Measurements from ENCODE around the gene LPCAT1. TPM values are rescaled to one million over a fixed set of nuclear protein-coding genes. Genes with fewer than 3 reads are reported as not detected.

Gene LPCAT1
- total RNA-seq, 1 experiment from 2014 or later: 59.8 TPM

DNA sequence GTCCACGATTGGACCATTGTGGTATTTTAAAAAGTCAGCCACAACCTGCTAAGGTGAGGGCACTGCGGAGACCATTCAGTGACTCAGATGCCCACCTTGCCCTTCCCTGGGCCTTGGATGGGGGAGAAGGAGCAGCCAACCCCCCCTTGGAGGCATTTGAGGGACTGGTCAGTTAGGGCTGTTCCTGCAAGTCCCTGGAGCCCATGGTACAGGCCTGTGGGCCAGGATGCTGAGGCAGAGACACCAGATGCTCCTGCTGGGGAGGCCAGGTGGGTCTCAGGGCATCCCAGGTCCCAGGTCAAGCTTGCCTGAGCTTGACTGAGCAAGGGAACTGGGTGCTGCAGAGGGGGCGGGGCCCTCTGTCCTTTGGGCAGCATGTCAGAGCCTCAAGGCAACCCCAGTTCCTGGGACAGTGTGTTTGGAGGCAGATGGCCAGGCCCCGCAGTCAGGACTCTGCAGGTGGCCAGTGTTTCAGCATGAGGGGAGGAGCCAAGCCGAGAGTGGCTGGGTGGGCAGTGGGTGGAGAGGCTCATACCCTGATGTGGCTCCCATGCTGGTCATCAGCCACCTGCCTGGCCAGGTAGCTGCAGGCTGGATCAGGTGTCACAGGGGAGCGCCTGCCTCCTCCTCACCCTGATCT, 106.1 kb downstream of the LPCAT1 start:
- intact Hi-C loops (cut with micrococcal nuclease; ENCODE audit: unreplicated experiment): no loop called here
- Histone ChIP-seq H3K36me3 (ENCODE audit: control insufficient read depth, insufficient read depth, low read length) (no peaks in the 10 kb centered on the region), H3K27me3 (ENCODE audit: control insufficient read depth, insufficient read depth, low read length) (no peaks in the 10 kb centered on the region)

DNA sequence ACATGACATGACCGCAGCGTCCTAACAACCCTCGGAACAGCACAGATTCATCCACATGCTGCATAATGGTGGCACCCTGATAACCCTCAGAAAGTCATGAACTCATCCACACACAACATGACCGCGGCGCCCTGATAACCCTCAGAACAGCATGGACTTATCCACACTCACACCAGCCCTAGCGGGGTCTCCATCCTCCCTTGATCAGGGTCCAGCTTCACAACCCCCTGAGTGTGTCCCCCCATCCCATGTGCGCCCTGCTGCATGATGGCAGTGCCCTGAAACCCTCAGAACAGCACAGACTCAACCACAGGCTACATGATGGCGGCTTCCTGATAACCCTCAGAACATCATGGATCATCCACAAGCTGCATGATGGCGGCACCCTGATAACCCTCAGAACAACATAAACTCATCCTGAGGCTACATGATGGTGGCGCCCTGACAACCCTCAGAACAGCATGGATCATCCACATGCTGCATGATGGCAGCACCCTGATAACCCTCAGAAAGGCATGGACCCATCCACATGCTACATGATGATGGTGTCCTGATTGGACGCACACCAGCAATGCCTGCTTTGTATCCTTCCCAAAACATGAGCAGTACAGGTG, 106.8 kb downstream of the LPCAT1 start:
- H3K27me3 ChIP-seq (ENCODE audit: control insufficient read depth, insufficient read depth, low read length): no peaks in the 10 kb centered on the region
- ChIA-PET POLR2A (no interaction called here), CTCF (no interaction called here)

More for the DNA sequence above, 106.1 kb downstream of the LPCAT1 start:
- no peak overlapping the region for H3K4me3 ChIP-seq (ENCODE audit: low read depth in 2 of 2, low read length in 2 of 2)
- TF ChIP-seq SIN3A (IDR thresholded peaks at IDR 0.05; ENCODE audit: borderline replicate concordance, insufficient read depth, low read depth, low read length) (no peak), POLR2AphosphoS5 (IDR thresholded peaks at IDR 0.05; ENCODE audit: low read depth, low read length) (no peak), CTCF (IDR thresholded peaks at IDR 0.05) (no peak), TCF7L2 (IDR thresholded peaks at IDR 0.05; ENCODE audit: low read depth, low read length) (no peak)
- TF ChIP-seq, protein P1, sequence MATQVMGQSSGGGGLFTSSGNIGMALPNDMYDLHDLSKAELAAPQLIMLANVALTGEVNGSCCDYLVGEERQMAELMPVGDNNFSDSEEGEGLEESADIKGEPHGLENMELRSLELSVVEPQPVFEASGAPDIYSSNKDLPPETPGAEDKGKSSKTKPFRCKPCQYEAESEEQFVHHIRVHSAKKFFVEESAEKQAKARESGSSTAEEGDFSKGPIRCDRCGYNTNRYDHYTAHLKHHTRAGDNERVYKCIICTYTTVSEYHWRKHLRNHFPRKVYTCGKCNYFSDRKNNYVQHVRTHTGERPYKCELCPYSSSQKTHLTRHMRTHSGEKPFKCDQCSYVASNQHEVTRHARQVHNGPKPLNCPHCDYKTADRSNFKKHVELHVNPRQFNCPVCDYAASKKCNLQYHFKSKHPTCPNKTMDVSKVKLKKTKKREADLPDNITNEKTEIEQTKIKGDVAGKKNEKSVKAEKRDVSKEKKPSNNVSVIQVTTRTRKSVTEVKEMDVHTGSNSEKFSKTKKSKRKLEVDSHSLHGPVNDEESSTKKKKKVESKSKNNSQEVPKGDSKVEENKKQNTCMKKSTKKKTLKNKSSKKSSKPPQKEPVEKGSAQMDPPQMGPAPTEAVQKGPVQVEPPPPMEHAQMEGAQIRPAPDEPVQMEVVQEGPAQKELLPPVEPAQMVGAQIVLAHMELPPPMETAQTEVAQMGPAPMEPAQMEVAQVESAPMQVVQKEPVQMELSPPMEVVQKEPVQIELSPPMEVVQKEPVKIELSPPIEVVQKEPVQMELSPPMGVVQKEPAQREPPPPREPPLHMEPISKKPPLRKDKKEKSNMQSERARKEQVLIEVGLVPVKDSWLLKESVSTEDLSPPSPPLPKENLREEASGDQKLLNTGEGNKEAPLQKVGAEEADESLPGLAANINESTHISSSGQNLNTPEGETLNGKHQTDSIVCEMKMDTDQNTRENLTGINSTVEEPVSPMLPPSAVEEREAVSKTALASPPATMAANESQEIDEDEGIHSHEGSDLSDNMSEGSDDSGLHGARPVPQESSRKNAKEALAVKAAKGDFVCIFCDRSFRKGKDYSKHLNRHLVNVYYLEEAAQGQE (IDR thresholded peaks at IDR 0.05; ENCODE audit: insufficient read depth in 1 of 2, low read depth in 2 of 2, low read length in 1 of 2): no peak
- no peak overlapping the region for H3K27ac ChIP-seq (ENCODE audit: low read length)
- in situ Hi-C loops (cut with HindIII; ENCODE audit: low pct_unique_long_range_greater_than_20kb, low sequenced_read_pairs): no loop called here
- DNase-seq (ENCODE audit: low read depth, low spot score) (no peak), ATAC-seq (no peak)
- BruUV-seq (replicated peaks): no TSS peak
- no peaks in the 10 kb centered on the region for H3K9me3 ChIP-seq (ENCODE audit: control insufficient read depth, insufficient read depth, low read depth, low read length)
- no peaks in the 10 kb centered on the region for H3K4me1 ChIP-seq (ENCODE audit: control insufficient read depth, insufficient read depth, low read length)
- POLR2A ChIA-PET: no interaction called here
- CTCF ChIA-PET: no interaction called here

More for the DNA sequence above, 106.8 kb downstream of the LPCAT1 start:
- TF ChIP-seq SIN3A (IDR thresholded peaks at IDR 0.05; ENCODE audit: borderline replicate concordance, insufficient read depth, low read depth, low read length): no peak
- no peaks in the 10 kb centered on the region for H3K36me3 ChIP-seq (ENCODE audit: control insufficient read depth, insufficient read depth, low read length)
- no peaks in the 10 kb centered on the region for H3K9me3 ChIP-seq (ENCODE audit: control insufficient read depth, insufficient read depth, low read depth, low read length)
- intact Hi-C loops (cut with micrococcal nuclease; ENCODE audit: unreplicated experiment): no loop called here
- H3K4me3 ChIP-seq (ENCODE audit: low read depth in 2 of 2, low read length in 2 of 2): no peak overlapping the region
- ATAC-seq (no peak), DNase-seq (ENCODE audit: low read depth, low spot score) (no peak)
- BruUV-seq (replicated peaks): no TSS peak
- no peaks in the 10 kb centered on the region for H3K4me1 ChIP-seq (ENCODE audit: control insufficient read depth, insufficient read depth, low read length)
- in situ Hi-C loops (cut with HindIII; ENCODE audit: low pct_unique_long_range_greater_than_20kb, low sequenced_read_pairs): no loop called here
- no peak overlapping the region for H3K27ac ChIP-seq (ENCODE audit: low read length)

All from Panc1 (cell line).